Ishikawa (cell line): ENCODE data around the gene RPS27L.

Experiments used
- CEBPB ChIP-seq: IDR thresholded peaks from 2 replicates; pipeline ENCODE4 v1.6.1; 2012
- CREB1 ChIP-seq: IDR thresholded peaks from 2 replicates; pipeline ENCODE4 v1.6.1; 2012; ENCODE audit warnings: low read depth
- EGR1 ChIP-seq: IDR thresholded peaks from 2 replicates; pipeline ENCODE4 v1.6.1; 2012
- EP300 ChIP-seq: IDR thresholded peaks from 2 replicates; pipeline ENCODE4 v1.6.1; 2012; ENCODE audit warnings: borderline replicate concordance
- FOXM1 ChIP-seq: IDR thresholded peaks from 2 replicates; pipeline ENCODE4 v1.6.1; 2012; ENCODE audit warnings: low read depth, borderline replicate concordance
- MAX ChIP-seq: IDR thresholded peaks from 2 replicates; pipeline ENCODE4 v1.6.1; 2012
- RAD21 ChIP-seq: IDR thresholded peaks from 2 replicates; pipeline ENCODE4 v1.6.1; 2012; ENCODE audit warnings: low read depth
- TAF1 ChIP-seq: IDR thresholded peaks from 2 replicates; pipeline ENCODE4 v1.6.1; 2012; ENCODE audit warnings: low read depth, mild to moderate bottlenecking
- TEAD4 ChIP-seq: IDR thresholded peaks from 2 replicates; pipeline ENCODE4 v1.6.1; 2012

GRCh38 chr15:63107895-63108546 lies 49.3 kb downstream of the RPS27L start:
- TF ChIP-seq CEBPB (no peak), MAX (no peak), CREB1 (no peak), RAD21 (no peak), EP300 (no peak), TEAD4 (no peak), FOXM1 (no peak), TAF1 (no peak), EGR1 (no peak)
